HG03432 (cell line): Measurements from ENCODE around the gene CCDC116.
"Not testable (repeated sequence)": the region's sequence is repeated elsewhere in the genome, so short reads cannot be mapped to it uniquely, and the experiment has no call there.

Experiments used
- ATAC-seq: cut with Tn5 transposase; IDR thresholded peaks from one replicate; pipeline ENCODE4 v1.9.1; 2021; ENCODE audit warnings: mild to moderate bottlenecking, moderate library complexity; ENCODE audit not compliant: unreplicated experiment

CCDC116 gene, protein sequence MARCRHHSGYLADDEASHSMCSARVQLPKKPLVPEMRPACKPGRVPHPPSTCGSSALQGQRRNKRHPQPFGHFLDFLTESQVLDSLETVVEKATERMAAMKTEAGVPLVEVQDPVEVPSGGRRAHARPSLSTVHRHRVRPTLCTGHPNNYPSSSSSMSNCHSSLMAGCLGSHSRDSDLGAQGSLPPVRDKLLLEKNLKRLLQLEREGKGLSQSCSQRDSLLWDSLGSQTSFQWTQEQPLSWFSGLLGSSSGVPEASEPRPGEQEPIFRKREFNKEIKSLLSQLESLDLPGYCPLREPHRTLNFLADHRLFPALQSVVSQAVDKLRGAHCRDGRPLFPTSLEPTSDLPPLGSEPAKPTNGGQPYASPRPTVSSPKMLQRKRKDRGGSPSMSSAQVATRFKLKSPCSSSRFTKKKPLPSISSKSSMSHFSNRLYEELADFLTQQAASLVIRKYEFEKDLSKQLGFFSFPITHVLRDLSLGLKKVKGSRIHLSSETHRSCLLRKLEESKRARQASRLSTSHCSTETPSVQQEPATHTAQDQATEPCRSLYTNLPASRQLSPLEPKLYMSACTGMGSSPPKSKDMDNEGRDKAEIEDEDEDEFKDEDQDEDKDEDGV

GRCh38 chr22:21632237-21632895 is at the start of gene CCDC116:
CCDC116 (plus strand) TSS chr22:21632760; CDS start chr22:21633182, 422 bp downstream.
- ATAC-seq = no peak

GRCh38 chr22:21582801-21583740 is 49.5 kb upstream of the CCDC116 start:
- no peak for ATAC-seq

DNA sequence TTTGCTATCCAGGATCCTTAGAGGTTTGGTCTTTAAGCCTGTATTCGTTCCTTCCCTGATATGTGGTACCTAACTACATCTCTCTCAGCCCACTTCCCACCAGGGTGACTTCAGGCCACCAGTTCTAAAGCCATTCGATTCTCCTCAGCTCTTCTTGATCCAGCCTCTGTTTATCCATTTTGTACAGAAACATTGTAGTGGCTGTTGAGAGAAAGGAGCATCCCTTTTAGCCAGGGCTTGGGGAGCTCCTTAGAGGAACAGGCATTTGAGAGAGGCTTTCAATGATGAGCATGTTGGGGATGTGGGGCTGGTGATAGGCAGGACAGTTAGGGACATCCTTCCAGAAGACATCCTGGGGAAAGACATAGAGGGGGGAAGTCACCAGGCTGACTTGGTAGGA is 47.2 kb upstream of the CCDC116 start:
- ATAC-seq = no peak

- peak; percentile 85 for ATAC-seq
These were observed 44.6 kb upstream of the CCDC116 start for GRCh38 chr22:21587803-21588611.

DNA sequence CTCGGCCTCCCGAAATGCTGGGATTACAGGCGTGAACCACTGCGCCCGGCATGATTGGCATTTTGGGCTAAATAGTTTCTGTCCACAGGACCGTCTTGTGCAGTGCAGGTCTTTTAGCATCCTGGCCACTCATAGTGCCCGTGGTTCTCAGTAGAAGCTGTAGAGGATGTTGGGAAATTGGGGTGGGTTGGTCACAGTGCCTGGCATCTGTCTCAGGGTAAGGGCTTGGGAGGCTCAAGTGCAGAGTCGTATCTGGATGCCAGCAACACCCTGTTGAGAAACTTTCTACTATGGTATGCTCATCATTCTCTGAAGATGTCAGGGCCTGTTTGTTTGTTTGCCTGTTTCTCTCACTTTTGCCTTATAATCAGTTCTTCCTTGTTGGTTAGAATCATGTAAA is 43.2 kb upstream of the CCDC116 start:
- ATAC-seq = no peak

- no peak for ATAC-seq
These were observed 41.5 kb upstream of the CCDC116 start for GRCh38 chr22:21590809-21591641.

- ATAC-seq = no peak
These were observed 40.9 kb upstream of the CCDC116 start for GRCh38 chr22:21591695-21592094.

DNA sequence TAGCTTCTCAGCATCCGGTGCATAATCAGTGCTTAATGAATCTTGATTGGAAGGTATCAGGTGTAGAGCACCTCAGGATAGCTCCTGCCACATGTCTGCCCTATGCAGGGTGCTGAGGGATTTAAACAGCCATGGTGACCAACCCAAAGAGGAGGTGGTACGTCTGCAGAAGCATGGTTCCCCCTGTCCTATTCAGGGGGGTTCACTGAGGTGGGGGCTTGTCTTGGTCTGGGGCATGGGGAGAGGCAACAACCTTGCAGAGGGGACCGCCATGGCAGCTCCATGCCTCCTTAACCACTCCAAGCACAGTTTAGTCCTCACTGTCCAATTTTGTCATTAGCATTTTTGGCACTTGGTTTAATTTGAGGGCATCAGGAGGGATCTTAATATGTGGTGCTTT is 40.1 kb upstream of the CCDC116 start:
- ATAC-seq = no peak

- ATAC-seq = no peak
These were observed 38.9 kb upstream of the CCDC116 start for GRCh38 chr22:21593406-21594232.

- no peak for ATAC-seq
These were observed 37.6 kb upstream of the CCDC116 start for GRCh38 chr22:21594865-21595452.

GRCh38 chr22:21596356-21597135 is 36.0 kb upstream of the CCDC116 start:
- not testable (repeated sequence) for ATAC-seq

DNA sequence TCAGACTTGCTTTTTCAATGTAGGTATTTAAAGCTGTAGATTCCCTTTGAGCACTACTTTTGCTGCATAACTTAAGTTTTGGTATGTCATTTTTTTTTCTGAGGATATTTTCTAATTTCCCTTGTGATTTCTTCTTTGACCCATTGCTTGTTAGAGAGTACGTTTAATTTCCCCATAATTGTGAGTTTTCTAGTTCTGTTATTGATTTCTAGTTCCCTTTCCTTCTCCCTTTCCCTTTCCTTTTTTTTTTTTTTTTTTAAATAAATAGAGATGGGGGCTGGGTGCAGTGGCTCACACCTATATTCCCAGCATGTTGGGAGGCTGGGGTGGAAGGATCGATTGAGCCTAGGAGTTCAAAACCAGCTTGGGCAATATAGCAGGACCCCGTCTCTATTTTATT is 34.3 kb upstream of the CCDC116 start:
- ATAC-seq = no peak

GRCh38 chr22:21599053-21599893 is 33.3 kb upstream of the CCDC116 start:
- ATAC-seq = no peak

- ATAC-seq = no peak
These were observed 30.0 kb upstream of the CCDC116 start for GRCh38 chr22:21602579-21602978.

GRCh38 chr22:21603973-21604372 is 28.6 kb upstream of the CCDC116 start:
- ATAC-seq = no peak

- ATAC-seq = no peak
These were observed 26.5 kb upstream of the CCDC116 start for GRCh38 chr22:21605887-21606564.
